Psoas muscle (tissue), 8 donors: Measurements from ENCODE around the gene DGKB. TPM values are rescaled to one million over a fixed set of nuclear protein-coding genes. Genes with fewer than 3 reads are reported as not detected.

ENCODE experiments used
- ATAC-seq, 4 donors: fragments of 200-7000 bp; cut with Tn5 transposase; one replicate each; pipeline ENCODE4 v1.9.1; 2020; ENCODE audit warnings: moderate library complexity in 3 of 4, mild to moderate bottlenecking in 2 of 4
- DNase-seq, 2 donors: peaks; one replicate each; pipeline ENCODE4 v3.0.0-alpha.2; 2020
- H3K27ac ChIP-seq: fragments of 200-600 bp; one replicate; pipeline ENCODE4 v1.8.0; 2022
- H3K27me3 ChIP-seq, 3 donors: fragments of 200-600 bp in 1 of 3; one replicate each; pipeline versions ENCODE4 v1.6.1 to v1.8.0; 2013 to 2022; ENCODE audit warnings: low read length in 2 of 3, mild to moderate bottlenecking in 2 of 3, moderate library complexity in 1 of 3; ENCODE audit not compliant: insufficient read depth in 3 of 3
- H3K36me3 ChIP-seq, 2 donors: fragments of 200-600 bp in 1 of 2; one replicate each; pipeline versions ENCODE4 v1.6.1 to v1.8.0; 2013 to 2022; ENCODE audit warnings: low read depth in 1 of 2, mild to moderate bottlenecking in 1 of 2, moderate library complexity in 1 of 2; ENCODE audit not compliant: insufficient read depth in 1 of 2
- H3K4me1 ChIP-seq: fragments of 200-600 bp; one replicate; pipeline ENCODE4 v1.8.0; 2022
- H3K4me3 ChIP-seq: fragments of 200-600 bp; one replicate; pipeline ENCODE4 v1.8.0; 2022; ENCODE audit warnings: mild to moderate bottlenecking
- H3K9me3 ChIP-seq: fragments of 200-600 bp; one replicate; pipeline ENCODE4 v1.8.0; 2022
- CTCF ChIP-seq: fragments of 200-600 bp; IDR thresholded peaks from one replicate; pipeline ENCODE4 v1.8.0; 2022; ENCODE audit warnings: antibody characterized with exemption
- WGBS, 3 donors: extraction: QIAGEN DNeasy Blood & Tissue Kit; methylation state at CpG; one replicate each; pipeline versions ENCODE4 v1.1.6 to v1.1.7; 2013; 5-methylcytosine and 5-hydroxymethylcytosine counted together
- intact Hi-C, 2 donors: fragments of 100-400 bp; cut with DNase I; formaldehyde crosslinking; loops; one replicate each; pipeline versions ENCODE4 v1.11.0 to v1.14.2; 2022
- polyA plus RNA-seq, 3 donors: library from polyadenylated mRNA; stranded (reverse); fragments of 200-250 nt; gene quantifications; one replicate each; pipeline ENCODE4 v1.2.3, GENCODE V29; 2013
- total RNA-seq, 4 donors: library from RNA; stranded (reverse); fragmentation: NEBNext Ultra II Directional in 2 of 4; extraction: Animal tissue kit (Norgen Biotek cat#: 25700) in 2 of 4; gene quantifications; one replicate each; pipeline versions ENCODE4 v1.2.1 to v1.2.4, GENCODE V29; 2021 to 2023
- donor health status: healthy with polysubstance abuse.
- donor health status: DM: no; HTN: no; CAD: no; lungs with moderate emphysema.
- donor health status: Bipolar disorder and iron deficiency.
- donor health status: healthy.
- donor health status: DM: yes; HTN: yes; CAD: no.
- donor health status: DM: no; HTN: no; CAD: no.
- donor health status: DM: no; HTN: no; CAD: no.
- donor health status: DM: yes; HTN: yes; CAD: no.

The DGKB gene
- total and polyA plus RNA-seq, 7 donors, result 0.01 to 0.26 (median 0.04) TPM; not detected in 2

GRCh38 chr7:14258441-14258840 lies 644.1 kb downstream of the DGKB start:
- 88 to 89% (median 88%) methylated on average over 2 of the region's 2 CpGs for WGBS, 3 donors
- H3K4me1 ChIP-seq, result no peaks in the 10 kb centered on the region
- no peaks in the 10 kb centered on the region for H3K27me3 ChIP-seq
- ATAC-seq (no peak), DNase-seq (no peak)
- intact Hi-C loops, result no loop called here
- no peak for TF ChIP-seq CTCF
- no peak overlapping the region for H3K27ac ChIP-seq
- H3K9me3 ChIP-seq, result no peaks in the 10 kb centered on the region
- no peaks in the 10 kb centered on the region for H3K36me3 ChIP-seq
- no peak overlapping the region for H3K4me3 ChIP-seq

- TF ChIP-seq CTCF, result no peak
- Histone ChIP-seq H3K27me3 (no peaks in the 10 kb centered on the region), H3K9me3 (peaks cover 4% of the 10 kb centered on the region), H3K4me1 (no peaks in the 10 kb centered on the region), H3K36me3 (no peaks in the 10 kb centered on the region), H3K27ac (no peak overlapping the region), H3K4me3 (no peak overlapping the region)
- ATAC-seq (no peak), DNase-seq (no peak)
- 85 to 93% (median 87%) methylated on average over 3 of the region's 3 CpGs for WGBS, 3 donors
- intact Hi-C loops, result no loop called here
These were observed 650.1 kb downstream of the DGKB start for GRCh38 chr7:14252458-14252857.

DNA sequence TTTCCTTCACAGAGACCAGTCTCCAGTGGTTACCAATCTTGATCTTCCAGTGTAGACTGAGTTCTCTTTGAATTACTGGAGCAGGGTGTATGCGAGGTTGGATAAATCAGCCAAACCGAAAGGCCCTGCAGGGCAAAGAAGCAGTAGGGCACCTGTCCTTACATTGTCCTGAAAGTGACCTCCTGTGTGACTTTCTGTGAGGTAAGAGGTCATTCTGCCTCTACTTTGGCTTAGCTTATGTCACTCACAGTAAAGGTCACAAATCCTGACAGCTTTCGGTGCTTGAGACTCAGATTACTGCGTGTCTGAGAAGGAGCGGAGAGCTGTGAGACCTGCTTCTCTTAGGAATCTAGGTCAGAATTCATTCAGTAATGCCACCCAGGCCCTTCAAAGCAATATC lies 660.4 kb downstream of the DGKB start:
- intact Hi-C loops, result no loop called here
- Histone ChIP-seq H3K9me3 (no peaks in the 10 kb centered on the region), H3K36me3 (no peaks in the 10 kb centered on the region), H3K27ac (no peak overlapping the region), H3K27me3 (no peaks in the 10 kb centered on the region), H3K4me1 (no peaks in the 10 kb centered on the region), H3K4me3 (no peak overlapping the region)
- no peak for DNase-seq
- no peak for ATAC-seq
- 38 to 56% (median 45%) methylated on average over 5 of the region's 5 CpGs for WGBS, 3 donors
- TF ChIP-seq CTCF, result no peak

GRCh38 chr7:14236834-14237233 lies 665.7 kb downstream of the DGKB start:
- Histone ChIP-seq H3K4me3 (no peak overlapping the region), H3K27me3 (no peaks in the 10 kb centered on the region), H3K27ac (no peak overlapping the region), H3K9me3 (no peaks in the 10 kb centered on the region), H3K36me3 (no peaks in the 10 kb centered on the region), H3K4me1 (no peaks in the 10 kb centered on the region)
- intact Hi-C loops, result no loop called here
- WGBS, 3 donors, result 57 to 64% (median 58%) methylated on average over 3 of the region's 3 CpGs
- DNase-seq, result no peak
- TF ChIP-seq CTCF, result no peak
- ATAC-seq, result no peak

GRCh38 chr7:14235056-14235455 lies 667.5 kb downstream of the DGKB start:
- TF ChIP-seq CTCF, result no peak
- no peaks in the 10 kb centered on the region for H3K9me3 ChIP-seq
- 65 to 85% (median 73%) methylated on average over 2 of the region's 2 CpGs for WGBS, 3 donors
- no peak overlapping the region for H3K4me3 ChIP-seq
- no peaks in the 10 kb centered on the region for H3K36me3 ChIP-seq
- DNase-seq (no peak), ATAC-seq (no peak)
- H3K27ac ChIP-seq, result no peak overlapping the region
- intact Hi-C loops, result no loop called here
- no peaks in the 10 kb centered on the region for H3K4me1 ChIP-seq
- no peaks in the 10 kb centered on the region for H3K27me3 ChIP-seq
